H9 (cell line): ENCODE measurements around the gene C9orf152. TPM values are rescaled to one million over a fixed set of nuclear protein-coding genes. Genes with fewer than 3 reads are reported as not detected.

Experiments used
- DNase-seq: peaks from one replicate; pipeline ENCODE4 v3.0.0-alpha.2; 2017
- H2AFZ ChIP-seq: one replicate; pipeline ENCODE4 v1.6.1; 2013; ENCODE audit warnings: mild to moderate bottlenecking, low read length, control low read depth, moderate library complexity
- H2AK5ac ChIP-seq: 2 replicates; pipeline ENCODE4 v1.6.1; 2013; ENCODE audit warnings: low read length, control low read depth, mixed read lengths; ENCODE audit not compliant: insufficient read length
- H2BK120ac ChIP-seq: one replicate; pipeline ENCODE4 v1.6.1; 2013; ENCODE audit warnings: low read depth, mild to moderate bottlenecking, low read length, control low read depth, inconsistent platforms; ENCODE audit not compliant: poor library complexity, severe bottlenecking
- H2BK12ac ChIP-seq: 2 replicates; pipeline ENCODE4 v1.6.1; 2013; ENCODE audit warnings: low read length, control low read depth, mixed read lengths, low read depth; ENCODE audit not compliant: insufficient read length
- H2BK15ac ChIP-seq: 2 replicates; pipeline ENCODE4 v1.6.1; 2013; ENCODE audit warnings: low read depth, low read length, control low read depth
- H2BK20ac ChIP-seq: one replicate; pipeline ENCODE4 v1.6.1; 2013; ENCODE audit warnings: low read depth, mild to moderate bottlenecking, low read length, control low read depth, inconsistent platforms; ENCODE audit not compliant: poor library complexity, severe bottlenecking
- H2BK5ac ChIP-seq: 2 replicates; pipeline ENCODE4 v1.6.1; 2013; ENCODE audit warnings: low read length, control low read depth, mixed read lengths; ENCODE audit not compliant: insufficient read length
- H3K14ac ChIP-seq: 2 replicates; pipeline ENCODE4 v1.6.1; 2013; ENCODE audit warnings: low read length, control low read depth; ENCODE audit not compliant: insufficient read depth
- H3K18ac ChIP-seq: 2 replicates; pipeline ENCODE4 v1.6.1; 2013; ENCODE audit warnings: low read depth, mild to moderate bottlenecking, mixed read lengths, low read length, control low read depth; ENCODE audit not compliant: insufficient read length
- H3K23ac ChIP-seq: 2 replicates; pipeline ENCODE4 v1.6.1; 2013; ENCODE audit warnings: low read length, control low read depth, mixed read lengths, low read depth; ENCODE audit not compliant: insufficient read length
- H3K23me2 ChIP-seq: 2 replicates; pipeline ENCODE4 v1.6.1; 2013; ENCODE audit warnings: low read depth, mild to moderate bottlenecking, mixed read lengths, low read length, control low read depth; ENCODE audit not compliant: insufficient read length, poor library complexity, severe bottlenecking
- H3K27ac ChIP-seq: 2 replicates; pipeline ENCODE4 v1.5.1; 2013; ENCODE audit warnings: low read length, control low read depth, mixed read lengths, low read depth; ENCODE audit not compliant: insufficient read length
- H3K27me3 ChIP-seq: 2 replicates; pipeline ENCODE4 v1.6.1; 2013; ENCODE audit warnings: low read length, control low read depth, inconsistent platforms; ENCODE audit not compliant: insufficient read depth
- H3K4ac ChIP-seq: 2 replicates; pipeline ENCODE4 v1.6.1; 2013; ENCODE audit warnings: low read depth, mild to moderate bottlenecking, control low read depth, inconsistent platforms, low read length, moderate library complexity
- H3K4me1 ChIP-seq: 2 replicates; pipeline ENCODE4 v1.6.1; 2013; ENCODE audit warnings: low read length, control low read depth, inconsistent platforms; ENCODE audit not compliant: insufficient read depth
- H3K4me2 ChIP-seq: 2 replicates; pipeline ENCODE4 v1.6.1; 2013; ENCODE audit warnings: low read length, control low read depth, mixed read lengths; ENCODE audit not compliant: insufficient read length, insufficient read depth
- H3K56ac ChIP-seq: 2 replicates; pipeline ENCODE4 v1.6.1; 2013; ENCODE audit warnings: low read depth, mild to moderate bottlenecking, mixed read lengths, low read length, control low read depth; ENCODE audit not compliant: insufficient read length
- H3K79me1 ChIP-seq: 2 replicates; pipeline ENCODE4 v1.6.1; 2013; ENCODE audit warnings: low read depth, mild to moderate bottlenecking, moderate library complexity, low read length, control low read depth, inconsistent platforms; ENCODE audit not compliant: insufficient read depth, poor library complexity, severe bottlenecking
- H3K79me2 ChIP-seq: 2 replicates; pipeline ENCODE4 v1.6.1; 2013; ENCODE audit warnings: low read length, control low read depth, inconsistent platforms; ENCODE audit not compliant: insufficient read depth
- H3K9ac ChIP-seq: 2 replicates; pipeline ENCODE4 v1.6.1; 2013; ENCODE audit warnings: low read length, control low read depth, mixed read lengths; ENCODE audit not compliant: insufficient read length; ENCODE audit errors: extremely low read depth
- H3K9me3 ChIP-seq: one replicate; pipeline ENCODE4 v1.6.1; 2013; ENCODE audit warnings: low read depth, low read length, inconsistent platforms; ENCODE audit not compliant: control insufficient read depth
- H3T11ph ChIP-seq: one replicate; pipeline ENCODE4 v1.6.1; 2013; ENCODE audit warnings: mild to moderate bottlenecking, low read length, control low read depth, inconsistent platforms
- H4K20me1 ChIP-seq: one replicate; pipeline ENCODE4 v1.6.1; 2013; ENCODE audit not compliant: control insufficient read depth, insufficient read length, insufficient read depth
- H4K5ac ChIP-seq: 2 replicates; pipeline ENCODE4 v1.6.1; 2013; ENCODE audit warnings: low read depth, mild to moderate bottlenecking, mixed read lengths, low read length, control low read depth; ENCODE audit not compliant: insufficient read length
- H4K8ac ChIP-seq: replicated peaks from 2 replicates; pipeline ENCODE4 v1.6.1; 2013; ENCODE audit warnings: low read length, control low read depth, mixed read lengths, low read depth; ENCODE audit not compliant: insufficient read length
- H4K91ac ChIP-seq: 2 replicates; pipeline ENCODE4 v1.6.1; 2013; ENCODE audit warnings: low read depth, mild to moderate bottlenecking, moderate library complexity, mixed read lengths, low read length, control low read depth; ENCODE audit not compliant: insufficient read length
- H3K27ac Mint-ChIP-seq, 3 experiments: 2 replicates in 2 of 3; 3 replicates in 1 of 3; pipeline ENCODE4 v1.8.0; 2020 to 2021; ENCODE audit warnings: mixed read lengths in 3 of 3, mild to moderate bottlenecking in 1 of 3, moderate library complexity in 1 of 3
- H3K27me3 Mint-ChIP-seq: 2 replicates; pipeline ENCODE4 v1.8.0; 2021; ENCODE audit warnings: low read depth, mild to moderate bottlenecking, moderate library complexity, mixed read lengths
- H3K36me3 Mint-ChIP-seq, 3 experiments: 2 replicates in 2 of 3; 3 replicates in 1 of 3; pipeline ENCODE4 v1.8.0; 2020 to 2021; ENCODE audit warnings: low read depth in 3 of 3, mixed read lengths in 3 of 3; ENCODE audit not compliant: insufficient read depth in 1 of 3
- H3K4me1 Mint-ChIP-seq, 2 experiments: 2 replicates each; pipeline ENCODE4 v1.8.0; 2020; ENCODE audit warnings: mixed read lengths in 2 of 2
- H3K4me3 Mint-ChIP-seq, 2 experiments: 2 replicates in 1 of 2; 3 replicates in 1 of 2; pipeline ENCODE4 v1.8.0; 2020 to 2021; ENCODE audit warnings: mild to moderate bottlenecking in 2 of 2, mixed read lengths in 2 of 2, moderate library complexity in 1 of 2
- H3K9me3 Mint-ChIP-seq, 2 experiments: 2 replicates in 1 of 2; 3 replicates in 1 of 2; pipeline ENCODE4 v1.8.0; 2020; ENCODE audit warnings: mild to moderate bottlenecking in 2 of 2, mixed read lengths in 2 of 2, moderate library complexity in 1 of 2
- CTCF ChIP-seq: fragments of 200-600 bp; sonication (generic); conservative IDR thresholded peaks from 3 replicates; pipeline ENCODE4 v1.8.0; 2021; ENCODE audit warnings: antibody characterized with exemption, mild to moderate bottlenecking
- WGBS: extraction: QIAGEN DNeasy Blood & Tissue Kit; methylation state at CpG from one replicate; pipeline ENCODE4 v1.1.7; 2013; ENCODE audit warnings: missing lambda C conversion rate, low lambda C conversion rate, mixed read lengths; ENCODE audit not compliant: insufficient read length; ENCODE audit errors: extremely low coverage; 5-methylcytosine and 5-hydroxymethylcytosine counted together
- total RNA-seq: library from RNA; stranded (reverse); gene quantifications from 2 replicates; pipeline ENCODE4 v1.2.1, GENCODE V29; 2021

Gene C9orf152
- total RNA-seq, 1 experiment from 2014 or later = not detected

GRCh38 chr9:110240198-110240597 is 32.2 kb upstream of the C9orf152 start:
- H3K4me1 ChIP-seq = no peaks in the 10 kb centered on the region; the same call in 1 of the 2 replicates
- H3K36me3 Mint-ChIP-seq = peaks cover 7 to 29% (median 28%) of the 10 kb centered on the region in 3 experiments
- no peaks in the 10 kb centered on the region for H3K79me1 ChIP-seq
- H3K23ac ChIP-seq = no peak overlapping the region
- H2AK5ac ChIP-seq = no peak overlapping the region
- no peak overlapping the region for H2BK12ac ChIP-seq
- no peak overlapping the region for H3K27ac Mint-ChIP-seq
- H2BK15ac ChIP-seq = no peak overlapping the region
- H3K23me2 ChIP-seq = no peaks in the 10 kb centered on the region
- peaks cover 9 to 10% of the 10 kb centered on the region in 2 experiments for H3K4me1 Mint-ChIP-seq
- peaks cover 4% of the 10 kb centered on the region for H3K9me3 ChIP-seq
- H3K9ac ChIP-seq = no peak overlapping the region
- no peak overlapping the region for H2BK5ac ChIP-seq
- H3K4me3 Mint-ChIP-seq = no peak overlapping the region
- H2BK20ac ChIP-seq = no peak overlapping the region
- no peak for DNase-seq
- no peak overlapping the region for H2BK120ac ChIP-seq
- H3K27me3 ChIP-seq = no peaks in the 10 kb centered on the region
- H4K91ac ChIP-seq = no peak overlapping the region
- H3K79me2 ChIP-seq = no peaks in the 10 kb centered on the region
- peaks cover 10 to 12% of the 10 kb centered on the region in 2 experiments for H3K9me3 Mint-ChIP-seq
- H4K8ac ChIP-seq = no peak overlapping the region
- peaks cover 2% of the 10 kb centered on the region; the same call in 1 of the 2 replicates for H3K27me3 Mint-ChIP-seq
- H4K5ac ChIP-seq = no peak overlapping the region
- H3K27ac ChIP-seq = no peak overlapping the region
- WGBS = no CpG with 5 or more reads among the region's 1 CpG
- no peak overlapping the region for H3K14ac ChIP-seq
- no peaks in the 10 kb centered on the region for H4K20me1 ChIP-seq
- no peak overlapping the region for H2AFZ ChIP-seq
- no peak overlapping the region for H3K56ac ChIP-seq
- H3K4ac ChIP-seq = no peak overlapping the region
- TF ChIP-seq CTCF = no peak
- H3K18ac ChIP-seq = no peak overlapping the region
- H3T11ph ChIP-seq = no peak overlapping the region
- no peak overlapping the region for H3K4me2 ChIP-seq
